Measurements from ENCODE around the gene DCHS1.

The DCHS1 gene

DNA sequence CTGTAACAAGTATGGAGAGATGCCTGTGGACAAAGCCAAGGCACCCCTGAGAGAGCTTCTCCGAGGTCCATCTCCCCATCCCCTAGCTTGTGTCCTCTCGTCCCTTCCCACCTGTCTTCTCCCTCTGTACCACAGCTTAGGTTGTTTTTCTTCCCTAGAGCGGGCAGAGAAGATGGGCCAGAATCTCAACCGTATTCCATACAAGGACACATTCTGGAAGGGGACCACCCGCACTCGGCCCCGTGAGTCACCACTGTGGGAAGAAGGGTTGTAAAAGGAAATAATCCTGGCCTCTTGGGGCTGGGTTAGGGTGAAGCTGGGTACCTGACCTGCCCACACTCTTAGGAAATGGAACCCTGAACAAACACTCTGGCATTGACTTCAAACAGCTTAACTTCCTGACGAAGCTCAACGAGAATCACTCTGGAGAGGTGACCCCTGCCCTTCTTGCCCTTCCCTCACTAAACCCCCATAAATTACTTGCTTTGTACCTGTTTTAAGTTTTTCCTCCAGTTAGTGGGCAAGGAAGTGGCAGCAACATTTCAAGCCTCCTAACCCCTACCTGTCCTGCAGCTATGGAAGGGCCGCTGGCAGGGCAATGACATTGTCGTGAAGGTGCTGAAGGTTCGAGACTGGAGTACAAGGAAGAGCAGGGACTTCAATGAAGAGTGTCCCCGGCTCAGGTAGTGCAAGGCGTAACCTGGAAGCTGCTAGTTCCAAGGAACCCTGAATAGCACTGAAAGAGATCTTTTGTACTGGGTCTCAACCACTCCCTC, 46.7 kb downstream of the DCHS1 start:
- DNase-seq: peak; percentile 55

DNA sequence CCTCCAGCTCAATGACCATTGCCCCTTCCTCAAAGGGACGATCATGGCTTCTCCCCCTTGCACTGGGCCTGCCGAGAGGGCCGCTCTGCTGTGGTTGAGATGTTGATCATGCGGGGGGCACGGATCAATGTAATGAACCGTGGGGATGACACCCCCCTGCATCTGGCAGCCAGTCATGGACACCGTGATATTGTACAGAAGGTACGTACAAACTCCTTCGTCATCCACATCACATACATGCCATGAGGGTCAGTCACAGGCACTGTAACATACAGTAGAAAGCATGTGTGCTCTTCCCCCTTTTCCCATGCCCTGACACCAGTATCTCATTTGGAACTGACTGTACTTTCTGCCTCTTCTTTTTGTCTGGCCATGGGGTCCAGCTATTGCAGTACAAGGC, 47.6 kb downstream of the DCHS1 start:
- DNase-seq: peak; percentile 56

DNA sequence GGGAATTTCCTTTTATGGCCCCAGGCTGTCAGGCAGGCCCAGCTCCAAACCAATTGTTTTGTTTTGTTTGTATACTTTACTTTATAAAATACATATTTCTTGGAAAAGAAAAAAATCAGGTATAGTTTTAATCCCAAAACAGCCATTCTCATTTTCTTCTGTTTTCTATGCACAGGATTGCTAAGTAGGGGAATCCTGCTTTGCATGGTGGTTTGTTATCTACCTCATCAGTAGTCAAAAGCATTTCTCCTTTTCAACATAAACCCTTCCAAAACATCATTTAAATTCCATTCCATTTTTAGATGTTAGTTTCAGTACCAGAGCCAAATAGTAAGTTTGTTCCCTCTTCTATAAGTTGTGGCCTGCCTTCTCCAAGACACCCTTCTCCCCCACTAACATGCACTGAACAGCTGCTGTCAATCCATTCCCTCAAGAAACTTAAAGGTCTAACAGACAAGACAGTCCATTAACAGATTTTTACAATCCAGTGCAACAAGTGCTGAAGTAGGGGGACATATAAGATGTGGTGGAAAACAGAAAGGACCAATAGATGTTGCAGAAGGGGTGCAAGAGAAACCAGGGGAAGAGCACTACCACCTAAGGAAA, 48.3 kb downstream of the DCHS1 start:
- no peak for DNase-seq

DNA sequence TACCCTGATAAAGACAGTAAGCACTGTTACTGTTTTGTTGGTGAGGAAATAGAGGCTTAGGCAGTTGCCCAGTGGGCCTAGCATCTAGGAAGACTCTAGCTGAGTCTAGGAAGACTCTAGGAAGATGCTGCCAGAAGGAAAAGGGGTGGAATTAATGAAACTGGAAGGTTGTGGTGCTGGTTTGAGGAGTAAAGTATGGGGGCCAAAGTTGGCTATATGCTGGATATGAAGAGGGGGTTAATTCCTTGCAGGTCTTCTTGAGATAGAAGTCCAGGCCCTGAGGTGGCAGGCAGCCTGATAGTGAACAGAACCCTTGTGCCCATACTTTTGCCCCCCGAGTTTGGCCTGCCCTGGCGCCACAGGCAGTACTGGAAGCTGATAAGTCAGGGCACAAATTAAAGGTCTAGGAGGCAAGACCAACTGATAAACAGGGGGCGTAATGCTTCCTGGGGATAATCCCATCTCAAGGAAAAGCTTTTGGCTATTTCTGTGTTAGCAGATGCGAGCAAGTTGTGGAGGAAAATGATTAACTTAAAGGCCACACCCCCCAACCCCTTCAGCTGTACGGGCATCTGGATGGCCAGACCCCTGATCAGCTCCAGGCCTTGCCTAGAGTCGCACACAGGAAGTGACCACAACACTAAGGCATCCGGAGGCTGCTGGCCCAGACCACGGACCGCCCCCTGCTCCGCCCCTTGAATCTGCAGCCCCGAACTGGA, 49.0 kb downstream of the DCHS1 start:
- DNase-seq: peak; percentile 72

DNA sequence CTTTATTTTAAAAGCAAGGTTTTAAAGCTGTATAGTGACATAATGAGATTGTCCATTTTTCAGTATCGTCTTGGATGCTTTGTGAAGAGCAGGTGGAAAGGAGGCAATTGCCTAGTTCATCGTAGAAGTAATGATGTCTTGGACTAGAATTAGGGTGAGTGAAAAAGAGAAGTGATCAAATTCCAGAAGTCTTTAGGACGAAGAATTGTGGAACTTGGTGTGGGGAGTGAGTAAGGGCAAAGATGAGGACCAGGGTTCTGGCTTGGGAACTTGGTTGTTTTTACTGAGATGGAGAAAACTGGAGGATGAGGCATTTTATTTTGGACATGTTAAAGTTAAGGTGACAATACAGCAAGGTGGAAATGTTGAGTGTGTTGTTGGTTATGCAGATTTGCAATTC, 50.8 kb downstream of the DCHS1 start:
- no peak for DNase-seq

DNA sequence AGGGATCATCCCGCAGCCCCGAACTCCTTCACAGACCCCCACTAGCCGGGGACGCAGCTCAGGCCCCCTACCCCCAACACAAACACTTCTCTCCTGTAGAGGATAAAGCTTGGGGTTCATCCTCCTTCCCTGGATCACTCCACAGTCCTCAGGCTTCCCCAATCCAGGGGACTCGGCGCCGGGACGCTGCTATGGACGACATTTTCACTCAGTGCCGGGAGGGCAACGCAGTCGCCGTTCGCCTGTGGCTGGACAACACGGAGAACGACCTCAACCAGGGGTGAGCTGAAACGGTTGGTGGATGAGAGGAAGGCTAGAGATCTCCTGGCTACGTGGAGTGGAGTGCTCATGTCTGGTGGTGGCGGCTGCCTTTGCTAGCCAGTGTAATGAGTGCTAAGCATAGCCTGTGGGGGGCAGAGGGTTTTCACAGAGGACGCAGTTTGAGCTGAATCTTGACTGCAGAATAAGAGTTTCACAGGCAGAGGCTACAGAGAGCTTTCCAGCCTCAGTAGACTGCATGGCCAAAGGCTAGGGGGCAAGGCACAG, 51.5 kb downstream of the DCHS1 start:
- DNase-seq: peak; percentile 73

DNA sequence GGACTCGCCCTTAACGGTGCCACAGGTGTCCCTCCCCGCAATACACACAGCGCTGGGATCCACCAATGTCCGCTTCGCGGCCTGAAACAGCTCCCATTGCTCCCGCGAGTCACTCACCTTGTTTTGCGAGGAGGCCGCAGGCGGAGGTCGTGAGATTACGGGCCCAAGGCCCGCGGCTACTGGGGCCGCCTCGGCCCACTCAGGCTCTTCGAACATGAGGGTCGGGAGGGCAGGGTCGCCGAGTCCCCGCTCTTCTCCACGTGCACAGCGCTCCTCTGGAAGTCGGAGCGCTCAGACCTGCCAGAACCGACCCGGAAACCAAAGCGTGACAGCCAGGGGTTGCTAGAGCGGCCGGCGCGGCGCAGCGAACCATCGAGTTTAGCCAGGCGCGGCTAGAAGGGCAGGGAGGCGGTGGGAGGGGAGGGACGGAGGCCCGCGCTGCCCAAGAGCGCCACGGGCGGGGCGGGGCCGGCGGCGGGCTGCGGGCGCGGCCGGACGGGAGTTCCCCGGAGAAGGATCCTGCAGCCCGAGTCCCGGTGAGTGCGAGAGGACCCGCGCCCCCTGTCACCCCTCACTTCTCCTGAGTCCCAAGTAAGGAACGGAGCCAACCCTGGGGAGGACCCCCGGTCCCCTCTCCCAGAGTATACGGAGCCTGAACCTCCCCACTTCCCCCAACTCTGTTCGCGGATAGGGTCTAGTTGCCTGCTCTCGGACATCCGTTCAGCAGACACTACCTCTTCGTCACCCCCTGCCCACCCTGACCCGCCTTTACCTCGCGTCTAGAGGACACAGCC, 52.1 kb downstream of the DCHS1 start, which contains the start of the genes ILK and RRP8:
ILK (plus strand) TSS at position 488 of the 794 bp plus-strand sequence. CDS start 498 bp downstream, outside the sequence.
RRP8 (minus strand) TSS at position 330 of the 794 bp plus-strand sequence; CDS start at position 216, 114 bp downstream.
- DNase-seq: peak; percentile 93

GRCh38 chr11:6602096-6602940, 53.3 kb downstream of the DCHS1 start:
- peak; percentile 50 for DNase-seq

DNA sequence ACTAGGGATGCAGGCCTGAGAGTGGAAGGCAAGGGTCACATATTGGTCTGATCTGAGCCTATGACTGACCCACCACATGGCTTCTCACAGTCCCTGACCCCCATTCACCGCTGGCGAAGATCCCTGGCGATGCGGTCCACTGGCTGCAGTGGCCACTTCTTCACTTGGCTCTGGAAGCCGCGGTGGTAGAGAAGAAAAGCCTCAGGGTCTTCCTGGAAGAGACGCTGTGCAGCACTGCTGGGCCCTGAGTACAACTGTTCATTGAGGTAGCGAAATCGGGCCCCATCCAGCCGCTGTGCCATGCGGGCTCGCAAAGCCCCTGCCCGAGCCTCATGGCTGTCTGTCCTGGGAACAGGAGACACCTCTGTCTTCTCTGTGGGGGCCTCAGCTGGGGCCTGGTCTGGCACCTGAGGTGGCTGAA, 54.6 kb downstream of the DCHS1 start:
- no peak for DNase-seq

DNA sequence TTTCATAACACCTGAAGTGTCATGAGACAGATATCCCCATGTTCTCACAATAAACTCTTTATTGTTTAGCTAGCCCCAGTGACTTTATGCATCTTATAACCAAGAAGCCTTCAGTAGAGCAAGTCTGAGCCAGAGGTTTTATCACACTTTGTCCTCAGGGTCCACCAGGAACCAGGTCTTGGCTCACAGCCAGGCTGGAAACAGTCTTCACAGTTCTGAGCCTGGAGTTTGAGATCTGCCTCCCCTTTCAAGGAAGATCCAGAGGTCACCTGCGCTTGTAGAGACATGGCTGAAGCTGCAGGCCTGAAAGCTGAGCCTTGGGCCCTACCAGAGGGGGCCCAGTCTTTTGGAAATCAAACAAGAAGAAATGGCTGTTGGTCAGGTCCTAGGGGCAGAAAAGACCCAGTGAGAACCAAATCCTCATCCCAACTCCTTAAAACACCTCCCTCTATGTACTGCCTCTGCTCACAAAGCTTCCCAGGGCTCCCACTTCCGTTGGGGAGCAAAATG, 55.7 kb downstream of the DCHS1 start:
- no peak for DNase-seq

DNA sequence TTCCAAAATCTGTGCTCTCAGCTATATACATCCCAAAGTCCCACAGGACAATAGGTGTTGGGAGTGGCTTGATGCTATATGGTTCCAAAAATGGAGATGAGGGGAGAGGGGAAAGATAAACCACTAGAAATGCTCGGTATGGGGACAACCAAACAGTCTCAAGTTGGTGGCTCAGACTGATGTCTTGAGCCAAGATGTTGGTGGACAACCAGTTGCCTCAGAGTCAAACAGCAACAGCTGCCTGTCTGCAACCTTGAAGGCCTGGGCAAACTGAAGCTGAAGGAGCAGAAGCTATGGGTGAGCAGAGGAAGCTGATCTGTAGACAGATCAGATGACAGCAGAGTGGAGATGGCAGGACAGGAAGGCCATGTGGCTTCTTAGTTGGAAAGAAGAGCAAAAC, 56.2 kb downstream of the DCHS1 start:
- DNase-seq: no peak

DNA sequence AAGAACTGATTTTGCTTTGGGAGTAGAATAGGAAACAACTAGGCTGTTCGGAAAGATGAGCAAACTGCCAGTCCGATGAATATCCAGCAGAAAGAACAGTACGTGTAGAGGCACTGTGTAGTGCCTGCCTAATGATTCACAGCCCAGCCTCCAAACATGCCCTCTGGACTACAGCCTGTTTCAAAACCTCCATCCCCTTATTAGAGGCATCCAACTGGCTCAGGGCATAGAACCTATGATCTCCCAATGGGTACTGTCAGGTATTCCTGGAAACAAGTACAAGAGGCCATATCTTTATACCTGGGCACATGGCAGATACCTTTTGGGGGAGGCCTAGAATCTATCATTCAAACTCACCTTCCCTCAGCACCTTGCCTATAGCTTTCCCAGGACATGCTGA, 57.1 kb downstream of the DCHS1 start:
- DNase-seq: no peak

DNA sequence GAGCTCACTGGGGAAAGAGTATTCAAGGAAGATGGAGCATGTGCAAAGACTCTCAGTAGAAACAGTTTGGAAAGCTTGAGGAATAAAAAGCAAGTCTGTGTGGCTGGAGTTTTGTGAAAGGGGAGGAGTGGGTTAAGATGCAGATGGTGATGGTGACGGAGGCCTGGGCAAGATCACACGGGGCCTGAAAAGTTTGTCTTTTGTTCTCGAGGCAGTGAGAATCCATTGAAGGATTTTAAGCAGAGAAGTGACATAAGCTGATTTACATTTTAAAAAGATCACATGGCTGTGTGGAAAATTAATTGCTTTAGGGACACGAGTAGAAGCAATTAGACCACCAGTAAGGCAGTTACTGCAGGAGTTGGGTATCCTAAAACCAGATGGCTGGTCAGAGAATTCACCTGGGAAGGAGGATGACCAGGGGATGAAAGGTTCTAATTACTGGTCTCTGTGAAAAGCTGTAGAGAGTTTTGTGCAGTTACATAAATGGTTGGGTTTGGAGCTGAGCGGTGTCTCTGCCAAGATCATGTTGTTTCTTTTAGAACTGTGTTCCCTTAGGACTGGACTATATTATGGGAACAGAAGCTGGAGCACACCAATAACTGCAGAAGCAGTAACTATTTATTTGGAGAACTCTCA, 59.3 kb downstream of the DCHS1 start:
- DNase-seq: no peak

DNA sequence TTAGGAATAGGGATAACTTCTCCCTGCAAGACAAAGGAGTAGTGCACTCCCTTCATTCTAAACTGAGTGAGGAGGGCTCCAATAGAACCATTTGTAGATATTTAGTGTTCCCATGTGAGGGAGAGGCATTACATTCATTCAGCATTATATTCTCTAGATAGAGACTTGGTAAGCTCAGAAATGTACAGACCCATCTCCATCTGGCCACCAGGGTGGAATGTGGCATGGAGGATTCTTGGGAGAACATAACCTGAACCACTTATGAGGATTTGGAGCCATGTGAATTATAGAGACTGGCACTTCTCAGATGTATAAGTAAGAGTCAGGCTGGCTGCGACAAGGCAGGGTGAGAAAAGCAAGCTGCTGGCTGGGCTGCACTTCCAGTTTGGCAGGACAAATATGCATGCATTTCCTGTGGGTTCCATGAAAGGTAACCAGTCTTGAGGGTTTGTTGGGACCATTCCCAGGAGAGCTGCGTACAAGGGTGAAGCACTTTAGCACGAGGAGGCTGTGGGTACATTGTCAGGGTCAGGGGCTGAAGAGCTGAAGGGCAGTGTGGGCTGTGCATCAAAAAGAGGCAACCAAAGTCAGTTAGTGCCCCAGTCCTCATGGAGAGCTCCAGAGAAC, 61.4 kb downstream of the DCHS1 start:
- no peak for DNase-seq

DNA sequence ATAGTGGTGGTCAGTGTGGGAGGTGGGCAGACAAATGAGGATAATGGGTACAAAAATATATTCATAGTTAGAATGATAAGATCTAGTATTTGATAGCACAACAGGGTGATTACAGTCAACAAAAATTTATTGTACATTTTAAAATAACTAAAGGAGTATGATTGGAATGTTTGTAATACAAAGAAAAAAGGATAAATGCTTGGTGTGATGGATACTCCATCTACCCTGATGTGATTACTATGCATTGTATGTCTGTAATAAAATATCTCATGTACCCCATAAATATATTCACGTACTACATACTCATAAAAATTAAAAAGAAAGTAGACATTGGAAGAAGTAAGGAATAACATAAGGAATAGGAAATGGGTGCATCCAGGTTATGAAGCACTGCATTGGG, 67.6 kb downstream of the DCHS1 start:
- no peak for DNase-seq

DNA sequence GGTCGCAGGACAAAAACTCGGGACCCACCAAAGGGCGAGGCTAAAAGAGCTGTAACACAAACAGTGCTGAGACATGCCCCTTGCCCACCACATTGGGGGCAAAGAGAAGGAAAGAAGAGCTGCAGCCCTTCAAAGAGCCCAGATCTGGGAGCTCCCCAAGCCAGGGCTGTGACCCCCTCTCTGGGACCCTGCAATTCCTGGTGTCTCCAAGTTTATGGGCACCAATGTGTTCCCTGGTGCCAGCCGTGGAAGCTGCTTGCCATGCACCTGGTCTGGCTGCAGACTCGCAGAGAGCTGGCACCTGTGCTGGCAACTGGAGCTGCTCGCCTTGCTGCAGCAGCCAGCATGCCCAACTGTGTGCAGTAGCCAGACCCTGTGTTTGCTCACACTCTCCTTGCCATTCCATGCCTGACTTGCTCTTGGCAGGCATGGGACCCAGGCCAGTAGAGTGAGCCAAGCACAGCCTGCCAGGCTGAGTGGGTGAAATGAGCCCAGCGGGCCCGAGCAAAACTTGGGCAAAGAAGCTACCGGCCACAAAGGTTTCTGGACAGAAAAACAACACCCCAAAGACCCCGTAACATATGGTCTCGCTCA, 68.2 kb downstream of the DCHS1 start:
- DNase-seq: no peak

DNA sequence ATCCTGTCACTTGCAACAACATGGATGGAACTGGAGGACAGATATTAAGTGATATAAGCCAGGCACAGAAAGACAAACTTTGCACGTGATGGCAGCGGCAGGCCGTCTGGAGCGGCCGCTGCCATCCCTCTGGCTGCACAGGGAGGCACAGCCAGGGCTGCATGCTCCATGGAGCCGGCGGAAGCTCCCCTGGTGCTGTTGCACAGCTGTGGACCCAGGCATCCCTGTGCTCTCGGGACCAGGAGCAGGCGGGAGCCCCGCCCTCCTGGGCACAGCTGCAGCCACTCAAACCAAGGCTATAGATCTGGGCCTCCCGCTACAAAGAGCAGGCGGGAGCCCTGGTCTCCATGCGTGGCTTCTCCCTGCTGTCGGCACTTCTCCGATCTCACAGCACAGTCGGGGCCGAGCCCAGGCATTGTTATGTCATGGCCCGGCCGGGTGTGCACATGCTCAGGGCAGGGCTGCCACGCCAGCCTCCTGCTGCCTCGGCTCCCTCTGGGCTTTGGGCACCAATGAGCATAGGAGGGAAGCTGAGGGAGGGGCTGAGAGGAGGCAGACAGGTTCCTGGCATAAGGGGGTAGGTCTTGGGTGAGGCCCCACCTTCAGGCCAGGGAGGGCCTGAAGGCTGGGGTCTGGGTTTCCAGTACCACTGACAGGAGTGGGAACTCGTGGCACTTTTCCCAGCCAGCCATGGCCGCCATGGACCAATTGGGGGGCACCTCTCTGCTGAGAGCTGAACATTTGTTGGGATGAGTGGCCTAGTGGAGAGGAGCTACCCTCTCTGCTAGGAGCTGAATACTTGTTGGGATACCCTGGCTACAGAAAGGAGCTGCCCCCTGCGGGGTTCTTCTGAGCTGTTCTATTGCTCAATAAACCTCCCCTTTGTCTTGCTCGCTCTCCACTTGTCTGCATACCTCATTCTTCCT, 68.9 kb downstream of the DCHS1 start:
- DNase-seq: no peak

GRCh38 chr11:6584528-6584927, 71.1 kb downstream of the DCHS1 start:
- DNase-seq: no peak

DNA sequence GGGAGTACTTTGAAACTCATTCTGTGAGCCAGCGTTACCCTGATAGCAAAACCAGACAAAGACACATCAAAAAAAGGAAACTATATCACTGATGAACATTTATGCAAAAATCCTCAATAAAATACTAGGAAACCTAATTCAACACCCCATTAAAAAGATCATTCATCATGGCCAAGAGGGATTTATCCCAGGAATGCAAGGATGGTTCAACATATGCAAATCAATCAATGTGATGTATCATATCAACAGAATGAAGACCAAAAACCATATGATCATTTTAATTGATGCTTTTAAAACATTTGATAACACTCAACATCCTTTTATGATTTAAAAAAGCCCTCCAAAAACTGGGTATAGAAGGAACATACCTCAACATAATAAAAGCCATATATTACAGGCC, 72.0 kb downstream of the DCHS1 start:
- no peak for DNase-seq
